ENCODE data around the gene LRRC56. TPM values are rescaled to one million over a fixed set of nuclear protein-coding genes. Genes with fewer than 3 reads are reported as not detected.

Gene LRRC56
- total and polyA plus RNA-seq, 9 of the 15 experiments (the other 6 are each of a cell fraction or from before 2014, with no cell fraction given): 0.03 to 4.5 (median 1.0) TPM; not detected in 1

- 2% methylated on average over 45 of the region's 72 CpGs for WGBS (ENCODE audit: insufficient coverage, low coverage, missing lambda C conversion rate)
- in situ Hi-C loops (cut with MboI): loop anchor here (5.0 kb wide), 1 partner anchor 52 kb away; the partner anchor contains the start of gene PTDSS2
- no peaks in the 10 kb centered on the region for H4K20me1 ChIP-seq (replicated peaks; ENCODE audit: control insufficient read depth, insufficient read depth, low read length)
- TF ChIP-seq E2F6 (IDR thresholded peaks at IDR 0.05; ENCODE audit: borderline replicate concordance in 1 of 2, extremely low read depth in 1 of 2, insufficient read depth in 1 of 2, insufficient read length in 1 of 2, low read depth in 1 of 2, low read length in 1 of 2, poor library complexity in 1 of 2, severe bottlenecking in 1 of 2) (peak; percentile 23 to 57), CBX2 (IDR thresholded peaks at IDR 0.05; ENCODE audit: insufficient read depth, low read length, poor library complexity, severe bottlenecking) (no peak), ZNF23 (CRISPR knock-in tag; IDR thresholded peaks at IDR 0.05) (no peak), ETS1 (conservative IDR thresholded peaks at IDR 0.05; ENCODE audit: control insufficient read depth, low read depth, low read length) (no peak), MTA1 (IDR thresholded peaks at IDR 0.05; ENCODE audit: borderline replicate concordance) (no peak), TAF1 (IDR thresholded peaks at IDR 0.05; ENCODE audit: control insufficient read depth, extremely low read depth, insufficient read depth, low read length, severe bottlenecking) (no peak), NCOA6 (IDR thresholded peaks at IDR 0.05) (peak; percentile 76), ZFP30 (CRISPR knock-in tag; IDR thresholded peaks at IDR 0.05; ENCODE audit: borderline replicate concordance) (no peak), SMAD1 (IDR thresholded peaks at IDR 0.05; ENCODE audit: low read depth, low read length, partially characterized antibody) (no peak), FOXP1 (CRISPR knock-in tag; IDR thresholded peaks at IDR 0.05) (peak; percentile 61; the same call in 1 of the 2 replicates), KDM4B (IDR thresholded peaks at IDR 0.05; ENCODE audit: borderline replicate concordance in 2 of 2, low read depth in 1 of 2) (no peak)
- TF ChIP-seq, protein P1, sequence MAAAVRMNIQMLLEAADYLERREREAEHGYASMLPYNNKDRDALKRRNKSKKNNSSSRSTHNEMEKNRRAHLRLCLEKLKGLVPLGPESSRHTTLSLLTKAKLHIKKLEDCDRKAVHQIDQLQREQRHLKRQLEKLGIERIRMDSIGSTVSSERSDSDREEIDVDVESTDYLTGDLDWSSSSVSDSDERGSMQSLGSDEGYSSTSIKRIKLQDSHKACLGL (CRISPR knock-in tag; IDR thresholded peaks at IDR 0.05; ENCODE audit: borderline replicate concordance, poor library complexity, severe bottlenecking): no peak
- TF ChIP-seq, protein P2, sequence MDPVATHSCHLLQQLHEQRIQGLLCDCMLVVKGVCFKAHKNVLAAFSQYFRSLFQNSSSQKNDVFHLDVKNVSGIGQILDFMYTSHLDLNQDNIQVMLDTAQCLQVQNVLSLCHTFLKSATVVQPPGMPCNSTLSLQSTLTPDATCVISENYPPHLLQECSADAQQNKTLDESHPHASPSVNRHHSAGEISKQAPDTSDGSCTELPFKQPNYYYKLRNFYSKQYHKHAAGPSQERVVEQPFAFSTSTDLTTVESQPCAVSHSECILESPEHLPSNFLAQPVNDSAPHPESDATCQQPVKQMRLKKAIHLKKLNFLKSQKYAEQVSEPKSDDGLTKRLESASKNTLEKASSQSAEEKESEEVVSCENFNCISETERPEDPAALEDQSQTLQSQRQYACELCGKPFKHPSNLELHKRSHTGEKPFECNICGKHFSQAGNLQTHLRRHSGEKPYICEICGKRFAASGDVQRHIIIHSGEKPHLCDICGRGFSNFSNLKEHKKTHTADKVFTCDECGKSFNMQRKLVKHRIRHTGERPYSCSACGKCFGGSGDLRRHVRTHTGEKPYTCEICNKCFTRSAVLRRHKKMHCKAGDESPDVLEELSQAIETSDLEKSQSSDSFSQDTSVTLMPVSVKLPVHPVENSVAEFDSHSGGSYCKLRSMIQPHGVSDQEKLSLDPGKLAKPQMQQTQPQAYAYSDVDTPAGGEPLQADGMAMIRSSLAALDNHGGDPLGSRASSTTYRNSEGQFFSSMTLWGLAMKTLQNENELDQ (CRISPR knock-in tag; IDR thresholded peaks at IDR 0.05; ENCODE audit: borderline replicate concordance): no peak
Observed at GRCh38 chr11:504053-504993, 33.0 kb upstream of the LRRC56 start.

More at GRCh38 chr11:504053-504993, 33.0 kb upstream of the LRRC56 start:
- Histone ChIP-seq H3K27ac (ENCODE audit: extremely low read depth, low read depth, low read length) (peak overlapping the region; percentile 98), H3K4me2 (ENCODE audit: insufficient read depth, low read length) (peak overlapping the region; percentile 99), H3K36me3 (ENCODE audit: control insufficient read depth, insufficient read depth, low read length) (peaks cover 47% of the 10 kb centered on the region; the same call in 2 of the 3 replicates), H3K9ac (ENCODE audit: insufficient read depth in 1 of 2, low read depth in 2 of 2, low read length in 2 of 2) (peak overlapping the region; percentile 97 to 100), H3K9me1 (ENCODE audit: control insufficient read depth, insufficient read depth, low read length) (no peaks in the 10 kb centered on the region), H3K9me3 (replicated peaks; ENCODE audit: control insufficient read depth, insufficient read depth, low read depth, low read length) (no peaks in the 10 kb centered on the region), H2AFZ (ENCODE audit: low read depth, low read length) (peak overlapping the region; percentile 0; the same call in 1 of the 2 replicates), H3K79me2 (ENCODE audit: control insufficient read depth, insufficient read depth, low read length) (peaks cover 70% of the 10 kb centered on the region), H3K27me3 (ENCODE audit: control insufficient read depth in 2 of 2, insufficient read depth in 2 of 2, low read length in 2 of 2) (no peaks in the 10 kb centered on the region), H3K4me3 (peak overlapping the region; percentile 93), H3K4me1 (replicated peaks in 1 of 2; ENCODE audit: control insufficient read depth in 2 of 2, insufficient read depth in 2 of 2, low read length in 2 of 2) (peaks cover 11 to 72% of the 10 kb centered on the region in 2 experiments)
- DNase-seq (ENCODE audit: extremely low read depth in 1 of 4, low spot score in 3 of 4) (peak; percentile 69 to 84 (median 73)), ATAC-seq (peak; percentile 60), FAIRE-seq (peak; percentile 92)
- ChIA-PET CTCF (ENCODE audit: low intra/inter-chr PET ratio) (no interaction called here), POLR2A (interaction anchor here (0.7 to 2.1 kb wide), 6 partner anchors 8 to 55 kb away, joined by 4 to 13 read pairs (median 8); partner anchors contain the start of genes LRRC56 and PTDSS2)
- intact Hi-C loops (cut with micrococcal nuclease): loop anchor here (2.0 kb wide), 1 partner anchor 44 kb away; no protein-coding TSS in a partner anchor
- no TSS peak for BruUV-seq (replicated peaks)
